ENCODE data around the gene ABHD8.

The ABHD8 gene, protein sequence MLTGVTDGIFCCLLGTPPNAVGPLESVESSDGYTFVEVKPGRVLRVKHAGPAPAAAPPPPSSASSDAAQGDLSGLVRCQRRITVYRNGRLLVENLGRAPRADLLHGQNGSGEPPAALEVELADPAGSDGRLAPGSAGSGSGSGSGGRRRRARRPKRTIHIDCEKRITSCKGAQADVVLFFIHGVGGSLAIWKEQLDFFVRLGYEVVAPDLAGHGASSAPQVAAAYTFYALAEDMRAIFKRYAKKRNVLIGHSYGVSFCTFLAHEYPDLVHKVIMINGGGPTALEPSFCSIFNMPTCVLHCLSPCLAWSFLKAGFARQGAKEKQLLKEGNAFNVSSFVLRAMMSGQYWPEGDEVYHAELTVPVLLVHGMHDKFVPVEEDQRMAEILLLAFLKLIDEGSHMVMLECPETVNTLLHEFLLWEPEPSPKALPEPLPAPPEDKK

GRCh38 chr19:17303167-17303939 lies at the start of gene ABHD8:
ABHD8 (minus strand) TSS chr19:17303425; CDS start chr19:17301616, 1,809 bp downstream.
- in situ Hi-C loops (cut with MboI; ENCODE audit: low sequenced_read_pairs): no loop called here

DNA sequence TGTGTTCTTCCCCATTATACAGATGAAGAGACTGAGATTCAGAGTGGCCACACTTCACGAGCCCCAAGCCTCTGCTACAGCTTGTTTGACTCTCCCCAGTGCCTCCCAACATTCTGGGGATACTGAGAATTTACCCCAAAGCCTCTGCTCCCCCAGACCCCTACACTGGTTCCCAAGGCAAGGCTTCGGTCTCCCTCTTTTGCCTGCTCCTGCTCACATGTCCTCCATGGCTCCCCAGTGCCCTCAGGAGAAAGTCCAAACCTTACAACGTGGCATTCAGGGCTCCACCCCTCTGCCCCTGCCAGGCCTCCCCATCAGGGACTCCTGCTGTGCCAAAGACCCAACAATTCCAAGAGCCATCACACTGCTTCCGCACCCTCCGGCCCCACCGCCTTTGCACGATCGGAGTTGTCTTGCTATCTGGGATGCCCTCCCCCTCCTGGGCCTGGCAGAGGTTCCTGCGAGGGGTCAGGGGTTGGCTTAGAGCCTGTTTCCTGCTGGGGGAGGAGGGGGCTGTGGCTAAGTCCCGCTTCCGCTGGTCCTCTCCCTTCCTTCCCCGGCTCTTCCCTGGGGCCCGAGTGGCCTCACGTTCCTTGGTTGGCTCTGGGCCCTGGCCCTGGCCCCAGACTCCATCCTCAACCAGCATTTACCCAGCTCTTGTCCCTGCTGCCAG lies 49.5 kb upstream of the ABHD8 start:
- in situ Hi-C loops (cut with MboI; ENCODE audit: low sequenced_read_pairs): no loop called here

- in situ Hi-C loops (cut with MboI; ENCODE audit: low sequenced_read_pairs): no loop called here
Observed at GRCh38 chr19:17351815-17352435, 48.7 kb upstream of the ABHD8 start.

GRCh38 chr19:17348700-17349099 lies 45.5 kb upstream of the ABHD8 start:
- in situ Hi-C loops (cut with MboI; ENCODE audit: low sequenced_read_pairs): no loop called here

DNA sequence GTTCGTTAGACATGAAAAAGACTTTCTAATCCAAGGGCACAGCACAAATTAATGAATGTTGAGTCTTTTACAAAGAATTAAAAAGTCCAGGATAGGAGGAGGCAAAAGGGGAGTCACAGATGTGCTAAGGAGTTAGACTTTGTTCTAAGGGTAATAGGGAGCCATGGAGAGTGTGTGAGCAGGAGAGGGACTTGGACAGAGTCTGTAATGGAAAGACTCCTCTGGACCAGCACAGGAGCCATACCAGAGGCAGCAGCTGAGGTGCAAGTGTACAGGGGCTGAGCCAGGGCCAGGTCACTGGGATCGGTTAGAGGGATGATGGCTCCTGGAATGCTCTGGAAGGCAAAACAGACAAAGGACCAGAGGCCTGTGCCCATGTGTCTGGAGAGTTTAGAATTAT lies 44.7 kb upstream of the ABHD8 start:
- in situ Hi-C loops (cut with MboI; ENCODE audit: low sequenced_read_pairs): no loop called here

DNA sequence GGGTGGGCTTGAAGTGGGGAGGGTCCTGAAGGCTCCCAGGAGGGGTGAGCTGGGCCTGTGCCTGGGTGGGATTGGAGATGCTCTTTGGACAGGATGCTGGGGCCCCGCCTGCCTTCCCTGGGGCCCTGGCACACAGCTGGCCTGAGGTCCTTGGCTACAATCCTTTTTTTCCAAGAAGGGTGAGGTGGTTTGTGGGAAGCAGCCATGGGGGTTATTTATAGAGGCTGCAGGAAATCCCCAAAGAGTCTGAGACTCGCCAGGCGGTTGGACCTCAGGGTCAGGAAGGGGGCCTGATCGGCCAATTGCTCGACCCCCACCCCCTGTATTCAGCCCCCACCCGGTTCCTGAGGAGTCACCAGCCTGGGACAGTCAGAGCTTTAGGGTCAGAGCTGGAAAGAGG lies 44.1 kb upstream of the ABHD8 start:
- in situ Hi-C loops (cut with MboI; ENCODE audit: low sequenced_read_pairs): no loop called here

DNA sequence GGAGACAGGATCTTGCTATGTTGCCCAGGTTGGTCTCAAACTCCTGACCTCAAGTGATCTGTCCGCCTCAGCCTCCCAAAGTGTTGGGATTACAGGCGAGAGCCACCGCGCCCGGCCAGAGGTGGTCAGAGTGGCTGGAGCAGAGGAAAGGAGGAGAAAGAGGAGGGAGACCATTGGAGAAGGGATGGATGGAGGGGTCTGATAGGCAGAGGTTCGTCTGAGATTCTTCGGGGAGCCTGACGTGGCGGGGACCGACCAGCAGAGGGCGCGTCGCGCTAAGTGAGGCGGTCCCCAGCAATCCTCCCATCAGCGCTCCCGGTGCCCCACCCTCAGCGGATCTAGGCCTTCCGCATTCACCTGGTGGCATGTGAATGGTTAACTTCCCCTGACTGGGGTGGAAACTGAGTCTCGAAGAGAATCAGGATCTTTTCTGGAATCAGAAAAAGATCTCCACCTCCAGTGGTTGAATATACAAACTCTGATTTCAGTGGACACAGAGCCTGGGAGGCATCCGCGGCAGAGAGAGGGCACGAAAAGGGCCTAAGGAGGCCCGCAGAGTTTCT lies 43.0 kb upstream of the ABHD8 start:
- in situ Hi-C loops (cut with MboI; ENCODE audit: low sequenced_read_pairs): no loop called here

- in situ Hi-C loops (cut with MboI; ENCODE audit: low sequenced_read_pairs): no loop called here
Observed at GRCh38 chr19:17341845-17342244, 38.6 kb upstream of the ABHD8 start.

- in situ Hi-C loops (cut with MboI; ENCODE audit: low sequenced_read_pairs): no loop called here
Observed at GRCh38 chr19:17341386-17341785, 38.2 kb upstream of the ABHD8 start.

DNA sequence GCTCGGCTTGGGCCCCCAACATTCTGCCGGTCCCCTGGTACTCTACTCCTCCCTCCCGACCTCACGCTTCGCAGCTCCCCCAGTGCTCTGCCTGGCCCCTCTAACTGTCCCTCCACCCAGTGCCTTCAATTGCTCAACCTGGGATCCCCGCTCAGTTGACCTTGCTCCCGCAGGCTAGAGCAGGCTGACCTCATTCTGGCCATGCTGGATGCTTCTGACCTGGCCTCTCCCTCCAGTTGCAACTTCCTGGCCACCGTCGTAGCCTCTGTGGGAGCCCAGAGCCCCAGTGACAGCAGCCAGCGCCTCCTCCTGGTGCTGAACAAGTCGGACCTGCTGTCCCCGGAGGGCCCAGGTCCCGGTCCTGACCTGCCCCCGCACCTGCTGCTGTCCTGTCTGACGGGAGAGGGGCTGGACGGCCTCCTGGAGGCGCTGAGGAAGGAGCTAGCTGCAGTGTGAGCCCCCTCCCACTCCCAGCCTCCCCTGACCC lies 37.7 kb upstream of the ABHD8 start:
- in situ Hi-C loops (cut with MboI; ENCODE audit: low sequenced_read_pairs): no loop called here

GRCh38 chr19:17340302-17340870 lies 37.2 kb upstream of the ABHD8 start:
- in situ Hi-C loops (cut with MboI; ENCODE audit: low sequenced_read_pairs): no loop called here

GRCh38 chr19:17339088-17339741 lies 36.0 kb upstream of the ABHD8 start:
- in situ Hi-C loops (cut with MboI; ENCODE audit: low sequenced_read_pairs): no loop called here

- in situ Hi-C loops (cut with MboI; ENCODE audit: low sequenced_read_pairs): no loop called here
Observed at GRCh38 chr19:17338433-17339078, 35.3 kb upstream of the ABHD8 start.

- in situ Hi-C loops (cut with MboI; ENCODE audit: low sequenced_read_pairs): no loop called here
Observed at GRCh38 chr19:17337675-17338432, 34.6 kb upstream of the ABHD8 start.

GRCh38 chr19:17336872-17337674 lies 33.8 kb upstream of the ABHD8 start, which contains the start of gene GTPBP3:
GTPBP3 (plus strand) TSS chr19:17337553; CDS start chr19:17337612, 59 bp downstream.
- in situ Hi-C loops (cut with MboI; ENCODE audit: low sequenced_read_pairs): no loop called here

GRCh38 chr19:17335575-17335974 lies 32.4 kb upstream of the ABHD8 start:
- in situ Hi-C loops (cut with MboI; ENCODE audit: low sequenced_read_pairs): no loop called here

Measured in hTERT RPE-1 (cell line).